ENCODE measurements around the gene NR5A1.

The NR5A1 gene

DNA sequence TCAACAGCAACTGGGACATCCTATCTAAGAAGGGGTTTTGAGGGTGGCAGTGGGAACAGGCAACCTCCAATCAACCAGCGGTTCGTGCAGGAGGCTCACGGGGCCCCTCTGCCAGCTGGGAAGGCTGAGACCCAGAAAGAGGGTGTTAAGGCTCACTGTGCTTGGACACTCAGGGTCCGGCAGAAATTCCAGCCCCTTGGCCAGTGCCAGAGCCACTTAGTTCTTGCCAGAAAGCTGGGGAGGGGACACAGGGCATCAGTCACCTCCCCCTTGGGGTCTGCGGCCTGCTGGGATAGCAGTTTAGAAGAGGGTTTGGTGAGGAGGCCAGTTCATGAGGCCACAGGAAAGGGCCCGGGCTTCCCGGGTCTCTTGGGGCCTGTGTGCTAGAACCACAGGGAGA, 36.5 kb downstream of the NR5A1 start:
- DNase-seq (ENCODE audit: low read depth), result no peak
- TF ChIP-seq, protein P1, sequence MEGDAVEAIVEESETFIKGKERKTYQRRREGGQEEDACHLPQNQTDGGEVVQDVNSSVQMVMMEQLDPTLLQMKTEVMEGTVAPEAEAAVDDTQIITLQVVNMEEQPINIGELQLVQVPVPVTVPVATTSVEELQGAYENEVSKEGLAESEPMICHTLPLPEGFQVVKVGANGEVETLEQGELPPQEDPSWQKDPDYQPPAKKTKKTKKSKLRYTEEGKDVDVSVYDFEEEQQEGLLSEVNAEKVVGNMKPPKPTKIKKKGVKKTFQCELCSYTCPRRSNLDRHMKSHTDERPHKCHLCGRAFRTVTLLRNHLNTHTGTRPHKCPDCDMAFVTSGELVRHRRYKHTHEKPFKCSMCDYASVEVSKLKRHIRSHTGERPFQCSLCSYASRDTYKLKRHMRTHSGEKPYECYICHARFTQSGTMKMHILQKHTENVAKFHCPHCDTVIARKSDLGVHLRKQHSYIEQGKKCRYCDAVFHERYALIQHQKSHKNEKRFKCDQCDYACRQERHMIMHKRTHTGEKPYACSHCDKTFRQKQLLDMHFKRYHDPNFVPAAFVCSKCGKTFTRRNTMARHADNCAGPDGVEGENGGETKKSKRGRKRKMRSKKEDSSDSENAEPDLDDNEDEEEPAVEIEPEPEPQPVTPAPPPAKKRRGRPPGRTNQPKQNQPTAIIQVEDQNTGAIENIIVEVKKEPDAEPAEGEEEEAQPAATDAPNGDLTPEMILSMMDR (IDR thresholded peaks at IDR 0.05; ENCODE audit: low read depth, low read length, missing control alignments), result no peak
- in situ Hi-C loops (cut with HindIII; ENCODE audit: low sequenced_read_pairs), result no loop called here
- H3K4me3 ChIP-seq (ENCODE audit: low read depth, low read length), result no peak overlapping the region

DNA sequence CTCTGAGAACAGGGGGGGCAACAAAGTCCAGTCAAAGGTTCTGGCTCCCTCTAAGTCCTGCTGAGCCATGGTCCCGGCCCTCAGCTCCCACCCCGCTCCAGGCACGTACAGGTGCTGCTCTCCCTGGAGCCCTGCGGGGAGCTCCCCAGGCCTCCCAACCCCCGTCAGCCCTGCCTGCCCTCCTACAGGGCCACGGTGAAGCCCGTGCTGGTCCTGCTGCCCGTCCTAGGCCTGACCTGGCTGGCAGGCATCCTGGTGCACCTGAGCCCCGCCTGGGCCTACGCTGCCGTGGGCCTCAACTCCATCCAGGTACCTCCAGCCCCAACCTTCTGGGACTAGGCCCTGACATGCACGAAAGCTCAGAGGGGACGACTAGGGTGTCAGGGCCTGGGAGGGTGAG, 36.9 kb downstream of the NR5A1 start:
- TF ChIP-seq, protein P1 (IDR thresholded peaks at IDR 0.05; ENCODE audit: low read depth, low read length, missing control alignments), result no peak
- in situ Hi-C loops (cut with HindIII; ENCODE audit: low sequenced_read_pairs), result no loop called here
- no peak for DNase-seq (ENCODE audit: low read depth)
- no peak overlapping the region for H3K4me3 ChIP-seq (ENCODE audit: low read depth, low read length)

DNA sequence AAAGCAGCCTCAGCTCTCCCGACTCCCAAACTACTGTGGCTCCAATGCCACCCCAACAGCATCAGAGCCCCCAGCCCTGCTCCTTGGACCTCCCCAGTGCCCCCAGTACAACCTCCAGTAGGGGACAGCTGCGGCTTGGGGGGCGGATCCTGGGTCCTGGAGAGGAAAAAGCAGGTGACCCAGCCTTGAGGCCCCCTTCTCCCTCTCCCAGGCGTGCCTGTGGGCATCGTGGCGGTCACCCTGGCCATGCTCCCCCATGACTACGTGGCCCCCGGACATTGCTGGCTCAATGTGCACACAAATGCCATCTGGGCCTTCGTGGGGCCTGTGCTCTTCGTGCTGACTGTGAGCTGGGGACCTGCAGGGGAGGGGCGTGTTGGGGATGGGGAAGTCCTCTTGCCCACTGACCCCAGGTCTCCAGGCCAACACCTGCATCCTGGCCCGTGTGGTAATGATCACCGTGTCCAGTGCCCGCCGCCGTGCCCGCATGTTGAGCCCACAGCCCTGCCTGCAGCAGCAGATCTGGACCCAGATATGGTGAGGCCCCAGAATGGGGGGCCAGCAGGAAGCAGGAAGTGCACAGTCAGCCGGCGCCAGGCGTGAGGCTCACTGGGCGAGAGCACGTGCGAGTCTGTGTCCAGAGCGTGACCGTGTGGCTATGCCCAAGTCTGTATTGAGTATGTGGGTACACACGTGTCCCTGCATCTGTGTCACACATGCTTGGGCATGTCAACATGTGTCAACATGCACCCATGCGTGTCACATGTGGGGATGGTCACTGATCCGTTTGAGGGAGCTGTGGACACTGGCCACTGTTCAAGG, 38.0 kb downstream of the NR5A1 start:
- DNase-seq (ENCODE audit: low read depth), result no peak

DNA sequence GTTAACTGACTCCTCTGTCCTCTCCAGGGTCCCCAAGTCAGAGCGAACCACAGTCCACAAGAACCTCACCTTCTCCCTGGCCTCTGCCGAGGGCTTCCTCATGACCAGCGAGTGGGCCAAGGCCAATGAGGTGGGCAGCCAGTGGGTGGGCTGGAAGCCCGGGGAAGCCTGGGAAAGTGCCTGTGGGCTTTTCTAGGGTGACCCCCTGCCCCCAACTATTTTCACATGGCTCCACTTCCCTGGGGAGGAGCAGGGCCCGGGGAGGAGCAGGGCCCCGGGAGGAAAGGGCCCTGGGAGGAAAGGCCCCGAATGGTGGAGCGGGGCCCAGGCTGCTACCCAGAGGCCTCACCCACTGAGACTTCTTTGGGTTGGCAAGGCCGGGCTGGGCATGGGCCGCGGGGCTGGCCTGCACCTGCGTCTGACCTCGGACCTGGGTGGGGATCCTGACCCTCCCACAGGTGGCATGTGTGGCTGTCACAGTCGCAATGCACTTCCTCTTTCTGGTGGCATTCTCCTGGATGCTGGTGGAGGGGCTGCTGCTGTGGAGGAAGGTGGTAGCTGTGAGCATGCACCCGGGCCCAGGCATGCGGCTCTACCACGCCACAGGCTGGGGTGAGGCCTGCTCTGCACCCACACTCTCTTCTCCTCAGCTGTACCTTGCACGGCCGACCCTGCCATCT, 39.0 kb downstream of the NR5A1 start:
- in situ Hi-C loops (cut with HindIII; ENCODE audit: low sequenced_read_pairs), result no loop called here
- no peak overlapping the region for H3K4me3 ChIP-seq (ENCODE audit: low read depth, low read length)
- TF ChIP-seq, protein P1 (IDR thresholded peaks at IDR 0.05; ENCODE audit: low read depth, low read length, missing control alignments), result no peak
- DNase-seq (ENCODE audit: low read depth), result no peak

More for the DNA sequence above, 38.0 kb downstream of the NR5A1 start:
- in situ Hi-C loops (cut with HindIII; ENCODE audit: low sequenced_read_pairs), result no loop called here
- H3K4me3 ChIP-seq (ENCODE audit: low read depth, low read length), result no peak overlapping the region
- TF ChIP-seq, protein P1 (IDR thresholded peaks at IDR 0.05; ENCODE audit: low read depth, low read length, missing control alignments), result no peak

DNA sequence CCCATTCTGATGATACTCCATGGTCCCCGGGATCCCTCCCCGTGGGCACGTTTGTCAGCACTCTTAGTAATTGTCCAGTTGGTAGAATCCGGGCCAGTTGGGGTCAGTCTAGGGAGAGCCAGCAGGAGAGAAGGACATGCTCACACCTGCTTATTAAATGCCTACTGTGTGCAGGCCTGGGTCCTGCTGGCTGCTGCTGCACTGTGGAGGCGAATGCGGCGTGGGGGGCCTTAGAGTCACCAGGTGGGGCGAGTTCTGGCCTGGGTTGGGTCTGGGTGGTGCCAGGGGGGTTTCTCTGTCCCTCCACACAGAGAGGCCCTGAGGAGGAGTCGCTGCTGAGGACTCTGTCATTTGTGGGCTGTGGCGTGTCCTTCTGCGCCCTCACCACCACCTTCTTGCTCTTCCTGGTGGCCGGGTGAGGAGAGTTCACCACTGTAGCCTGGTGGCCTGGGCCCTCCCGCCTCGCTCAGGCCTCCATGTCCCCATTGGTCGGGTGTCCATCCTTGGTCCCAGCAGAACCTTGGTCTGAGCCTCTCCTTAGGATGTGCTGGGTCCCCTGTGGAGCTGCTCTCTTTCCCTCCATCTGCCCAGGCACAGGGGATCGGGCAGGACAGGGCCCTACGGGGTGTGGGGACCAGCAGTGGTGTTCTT, 39.7 kb downstream of the NR5A1 start:
- no peak overlapping the region for H3K4me3 ChIP-seq (ENCODE audit: low read depth, low read length)
- no peak for DNase-seq (ENCODE audit: low read depth)
- TF ChIP-seq, protein P1 (IDR thresholded peaks at IDR 0.05; ENCODE audit: low read depth, low read length, missing control alignments), result no peak
- in situ Hi-C loops (cut with HindIII; ENCODE audit: low sequenced_read_pairs), result no loop called here

DNA sequence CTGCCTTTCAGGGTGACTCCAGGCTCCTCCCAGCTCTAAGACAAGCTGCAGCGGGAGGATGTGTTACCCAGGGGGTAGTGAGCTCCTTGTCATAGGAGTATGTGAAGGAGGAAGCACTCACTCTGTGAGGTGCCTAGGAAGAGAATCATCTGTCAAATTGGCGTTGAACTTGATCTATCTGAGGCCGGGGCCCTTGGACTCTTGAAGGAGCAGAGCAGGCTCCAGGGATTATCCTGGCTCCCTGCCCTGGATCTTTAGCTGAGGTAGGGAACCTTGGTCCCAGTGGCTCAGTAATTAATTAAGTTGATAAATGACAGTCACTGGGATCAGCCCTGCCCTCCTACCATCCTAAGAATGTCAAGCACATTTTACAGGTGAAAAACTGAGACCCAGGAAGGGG, 41.5 kb downstream of the NR5A1 start:
- in situ Hi-C loops (cut with HindIII; ENCODE audit: low sequenced_read_pairs), result no loop called here

More for the DNA sequence above, 41.5 kb downstream of the NR5A1 start:
- no peak for DNase-seq (ENCODE audit: low read depth)
- no peak overlapping the region for H3K4me3 ChIP-seq (ENCODE audit: low read depth, low read length)
- TF ChIP-seq, protein P1 (IDR thresholded peaks at IDR 0.05; ENCODE audit: low read depth, low read length, missing control alignments), result no peak
